GM19397 (cell line): ENCODE measurements around the gene STX7.
"Not testable (repeated sequence)": the region's sequence is repeated elsewhere in the genome, so short reads cannot be mapped to it uniquely, and the experiment has no call there.

Experiments
- ATAC-seq: cut with Tn5 transposase; IDR thresholded peaks from one replicate; pipeline ENCODE4 v1.9.1; 2021; ENCODE audit warnings: mild to moderate bottlenecking, moderate library complexity; ENCODE audit not compliant: unreplicated experiment

The STX7 gene, protein sequence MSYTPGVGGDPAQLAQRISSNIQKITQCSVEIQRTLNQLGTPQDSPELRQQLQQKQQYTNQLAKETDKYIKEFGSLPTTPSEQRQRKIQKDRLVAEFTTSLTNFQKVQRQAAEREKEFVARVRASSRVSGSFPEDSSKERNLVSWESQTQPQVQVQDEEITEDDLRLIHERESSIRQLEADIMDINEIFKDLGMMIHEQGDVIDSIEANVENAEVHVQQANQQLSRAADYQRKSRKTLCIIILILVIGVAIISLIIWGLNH

DNA sequence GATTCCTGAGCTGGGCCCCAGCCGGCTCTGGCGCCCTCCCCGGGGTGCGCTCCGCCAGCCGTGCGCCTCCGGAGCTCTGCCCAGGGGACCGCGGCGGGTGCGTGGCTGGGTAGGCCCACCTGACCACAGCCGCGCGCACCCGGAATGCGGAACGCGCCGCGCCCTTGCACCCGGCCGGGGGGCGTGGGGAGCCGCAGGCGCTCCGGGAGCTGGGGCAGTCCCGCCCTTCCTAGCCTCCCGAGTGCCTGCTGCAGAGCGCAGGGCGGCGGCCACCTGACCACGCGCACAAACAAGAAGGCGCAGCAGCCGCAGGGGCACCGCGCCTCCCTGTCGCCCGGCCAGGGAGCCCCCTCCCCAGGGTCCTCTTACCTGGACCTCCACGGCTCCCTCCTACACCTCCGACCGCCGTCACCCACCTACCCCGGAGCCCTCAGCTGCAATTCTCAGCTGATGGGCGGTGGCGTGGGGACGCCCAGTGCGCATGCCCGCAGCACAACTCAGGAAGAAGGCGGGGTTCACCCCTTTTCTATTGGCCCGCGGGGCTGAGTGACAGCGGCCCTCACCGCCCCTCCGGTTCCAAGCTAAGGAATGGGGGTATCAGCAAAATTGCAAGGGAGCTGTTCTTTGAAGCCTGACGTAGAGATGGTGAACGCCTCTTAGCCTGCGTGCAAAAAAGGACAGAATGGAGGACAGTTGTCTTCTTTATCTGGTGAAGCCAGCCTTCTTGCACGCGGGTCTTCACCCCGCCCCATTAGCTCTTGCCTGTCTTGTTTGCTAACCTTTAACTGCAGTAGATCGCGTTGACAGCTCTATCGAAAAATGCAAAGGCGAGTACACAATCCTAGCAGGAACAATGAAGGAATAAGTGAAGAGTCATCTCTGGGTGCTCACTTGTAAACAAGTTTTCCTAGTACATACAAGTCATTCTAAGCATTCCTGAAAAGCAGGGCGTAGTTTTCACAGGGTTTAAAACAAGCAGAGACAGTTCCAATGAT is at the start of gene STX7:
Gene STX7 (minus strand): TSS at position 479 of the 995 bp plus-strand sequence. CDS start 9,586 bp downstream, outside the sequence.
- peak; percentile 93 for ATAC-seq

GRCh38 chr6:132560087-132560486 is 47.2 kb upstream of the STX7 start:
- ATAC-seq, result not testable (repeated sequence)

- no peak for ATAC-seq
Observed at GRCh38 chr6:132552372-132552771, 39.5 kb upstream of the STX7 start, which contains the start of gene TAAR8. TAAR8 (plus strand) TSS chr6:132552672; CDS start chr6:132552693, 21 bp downstream.

DNA sequence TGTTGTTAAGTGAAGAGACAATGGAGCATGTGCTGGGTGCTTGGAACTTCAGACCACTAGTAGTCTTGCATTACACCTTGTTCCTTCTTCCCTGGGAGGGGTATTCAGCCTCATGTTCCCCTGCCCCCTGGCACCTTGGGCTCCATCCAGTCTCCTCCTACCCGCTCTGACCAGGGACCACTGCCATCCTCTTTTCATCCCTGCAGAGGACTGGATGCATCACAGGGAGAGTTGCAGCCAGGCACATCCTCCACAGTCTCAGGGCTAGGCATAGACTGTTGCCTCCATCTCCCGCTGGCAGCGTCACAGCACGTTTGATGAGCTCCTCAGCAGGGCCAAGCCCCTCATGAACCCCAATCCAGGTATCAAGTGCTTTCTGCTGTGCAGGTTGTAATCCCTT is 38.3 kb upstream of the STX7 start:
- no peak for ATAC-seq

DNA sequence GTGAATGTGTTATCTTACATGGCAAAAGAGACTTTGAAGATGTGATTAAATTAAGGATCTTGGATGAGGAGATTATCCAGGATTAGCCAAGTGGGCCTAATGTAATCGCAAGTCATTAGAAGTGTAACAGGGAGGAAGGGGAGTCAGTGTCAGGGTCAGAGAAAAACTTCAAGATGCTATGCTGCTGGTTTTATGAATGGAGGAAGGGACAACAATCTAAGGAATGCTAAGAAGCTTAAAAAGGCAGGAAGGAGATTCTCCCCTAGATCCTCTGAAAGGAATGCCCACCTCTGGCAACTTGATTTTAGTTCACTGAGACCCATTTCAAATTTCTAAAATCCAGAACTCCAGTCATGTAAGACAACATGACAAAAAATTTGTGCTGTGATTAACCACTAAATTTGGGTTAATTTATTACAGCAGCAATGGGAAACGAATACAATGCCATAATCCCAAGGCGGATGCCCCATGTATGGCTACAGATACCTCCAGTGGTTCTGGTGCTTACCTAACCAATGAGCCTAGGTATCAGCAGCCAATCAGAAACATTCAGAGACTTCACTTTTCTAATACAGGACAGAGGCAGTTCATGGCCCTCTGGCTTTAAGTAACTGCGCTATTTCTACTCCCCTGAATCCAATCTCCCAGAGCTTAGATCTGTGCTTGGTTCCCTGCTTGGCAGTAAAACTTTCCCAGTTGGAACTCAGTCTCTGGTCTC is 36.0 kb upstream of the STX7 start:
- ATAC-seq, result no peak

- no peak for ATAC-seq
Observed at GRCh38 chr6:132544826-132545225, 31.9 kb upstream of the STX7 start.

DNA sequence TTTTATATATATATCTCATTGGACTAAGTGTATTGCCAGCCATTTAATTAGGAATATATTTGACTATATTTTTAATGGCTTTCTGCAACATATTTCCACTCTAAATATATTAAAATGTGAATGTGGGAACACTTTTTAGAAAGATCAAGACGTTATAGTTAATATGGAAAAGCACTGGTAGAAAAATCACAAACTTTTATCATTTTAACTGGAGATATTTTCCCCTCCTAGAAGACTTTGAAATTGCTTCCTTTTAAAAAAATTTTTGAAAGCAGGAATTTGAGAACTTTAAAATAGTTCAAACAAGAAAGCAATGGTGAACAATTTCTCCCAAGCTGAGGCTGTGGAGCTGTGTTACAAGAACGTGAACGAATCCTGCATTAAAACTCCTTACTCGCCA is 25.1 kb upstream of the STX7 start, which contains the start of gene TAAR9:
Gene TAAR9 (plus strand): TSS at position 301 of the 400 bp plus-strand sequence. CDS start 13 bp downstream, at position 314.
- no peak for ATAC-seq

DNA sequence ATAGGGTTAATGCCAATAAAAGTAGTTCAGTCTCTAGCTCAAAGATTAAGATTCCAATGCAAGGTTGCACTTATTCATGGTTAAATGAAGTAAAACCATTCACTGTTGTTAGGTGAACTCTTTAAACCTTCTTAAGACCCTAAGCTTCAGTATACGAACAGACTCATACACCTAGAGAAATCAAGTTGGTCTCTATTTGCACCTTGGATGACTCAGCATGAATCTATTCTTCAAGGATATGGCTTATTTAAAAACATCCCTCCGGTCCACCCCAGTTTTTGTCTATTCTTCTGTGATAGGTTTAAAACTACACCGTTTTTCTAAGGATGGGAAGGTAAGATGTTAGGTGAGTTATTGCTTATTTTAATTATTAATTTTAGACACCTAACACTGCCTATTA is 24.2 kb upstream of the STX7 start:
- ATAC-seq, result no peak

DNA sequence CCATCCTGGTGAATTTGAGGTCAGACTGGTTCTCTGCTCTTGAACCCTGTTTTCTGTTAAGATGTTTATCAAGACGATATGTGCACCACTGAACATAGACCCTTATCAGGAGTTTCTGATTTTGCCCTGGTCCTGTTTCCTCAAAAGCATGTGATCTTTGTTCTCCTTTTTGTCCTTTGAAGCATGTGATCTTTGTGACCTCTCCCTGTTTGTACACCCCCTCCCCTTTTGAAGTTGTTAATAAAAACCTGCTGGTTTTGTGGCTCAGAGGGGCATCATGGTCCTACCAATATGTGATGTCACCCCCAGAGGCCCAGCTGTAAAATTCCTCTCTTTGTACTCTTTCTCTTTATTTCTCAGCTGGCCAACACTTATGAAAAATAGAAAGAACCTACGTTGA is 21.6 kb upstream of the STX7 start:
- not testable (repeated sequence) for ATAC-seq

DNA sequence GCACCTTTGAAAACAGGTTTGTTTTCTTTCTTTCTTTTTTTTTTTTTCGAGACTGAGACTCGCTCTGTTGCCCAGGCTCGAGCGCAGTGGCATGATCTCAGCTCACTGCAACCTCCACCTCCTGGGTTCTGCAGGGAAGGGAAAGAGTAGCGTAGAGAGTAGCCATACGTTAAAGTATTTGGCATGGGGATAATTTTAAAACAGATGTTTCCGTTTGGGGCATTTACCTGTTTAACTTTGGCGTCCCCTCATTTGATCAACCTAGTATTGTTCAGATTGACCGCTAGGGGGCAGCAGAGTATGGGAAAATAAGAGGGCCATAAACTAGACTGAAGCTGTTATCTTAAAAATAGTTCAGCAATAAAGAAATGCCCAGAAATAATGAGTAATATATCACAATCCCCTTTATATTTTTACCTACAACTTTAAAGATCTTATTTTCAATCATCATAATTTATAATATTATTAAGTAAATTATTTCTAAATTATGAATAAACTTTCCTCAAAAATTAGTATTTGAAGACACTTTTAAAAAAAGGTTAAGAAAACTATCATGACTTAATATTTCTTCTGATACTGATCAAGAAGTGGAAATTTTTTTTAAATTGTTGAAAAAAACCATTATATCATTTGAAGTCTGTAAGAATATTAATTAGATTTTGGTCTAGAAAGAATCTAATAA is 17.5 kb upstream of the STX7 start:
- ATAC-seq, result peak; percentile 82

DNA sequence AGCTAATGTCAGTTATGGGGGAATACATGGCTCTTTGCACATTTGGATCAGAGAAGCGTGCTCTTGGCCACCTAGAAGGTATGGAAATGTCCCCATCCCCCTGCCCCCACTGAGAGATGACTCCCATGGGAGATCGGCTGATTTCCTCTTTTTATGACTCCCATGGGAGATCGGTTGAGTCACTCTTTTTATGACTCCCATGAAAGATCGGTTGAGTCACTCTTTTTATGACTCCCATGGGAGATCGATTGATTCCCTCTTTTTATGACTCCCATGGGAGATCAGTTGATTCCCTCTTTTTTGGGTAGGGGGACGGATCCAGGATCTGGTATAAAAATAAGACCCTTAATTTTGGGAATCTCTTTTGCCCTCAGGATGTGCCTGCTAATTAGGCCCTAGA is 14.9 kb upstream of the STX7 start:
- no peak for ATAC-seq

DNA sequence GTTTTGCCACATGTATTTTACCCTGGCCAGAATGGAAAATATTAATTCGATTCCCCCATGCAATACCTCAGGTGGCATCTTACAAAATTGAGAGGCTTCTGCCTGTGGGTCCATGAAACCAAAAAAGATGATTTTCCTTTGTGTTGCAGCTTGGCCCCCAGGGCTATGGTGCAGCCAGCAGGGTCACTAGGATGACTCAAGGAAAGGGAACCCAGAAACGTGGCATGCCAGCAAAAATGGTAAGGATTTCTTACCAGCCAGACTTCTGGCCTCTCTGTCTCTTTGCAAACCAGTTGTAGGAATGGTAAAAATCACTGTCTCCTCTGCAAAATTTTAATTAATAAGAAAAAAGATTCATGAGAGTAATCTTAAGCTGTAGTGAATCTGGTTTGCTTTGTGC is 13.5 kb upstream of the STX7 start:
- no peak for ATAC-seq

DNA sequence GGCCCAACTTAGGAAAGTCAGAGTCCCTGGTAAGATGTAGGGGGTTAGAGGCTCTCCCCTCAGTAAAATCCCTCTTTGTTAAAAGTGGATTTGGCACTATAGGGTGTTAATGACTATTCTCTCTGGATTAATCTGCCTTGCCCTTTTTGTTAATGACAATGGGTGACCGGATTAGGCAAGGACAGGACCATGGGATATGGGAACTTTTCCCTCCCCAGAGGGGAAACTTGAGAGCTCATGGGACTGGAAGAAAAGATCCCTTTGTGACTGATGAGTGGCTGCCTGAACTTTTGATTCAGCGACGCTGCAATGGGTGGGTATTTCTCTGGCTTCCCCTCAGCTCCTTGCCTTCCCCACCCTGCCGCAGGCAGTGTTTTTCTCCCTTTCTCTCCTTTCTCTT is 12.9 kb upstream of the STX7 start:
- ATAC-seq, result no peak

DNA sequence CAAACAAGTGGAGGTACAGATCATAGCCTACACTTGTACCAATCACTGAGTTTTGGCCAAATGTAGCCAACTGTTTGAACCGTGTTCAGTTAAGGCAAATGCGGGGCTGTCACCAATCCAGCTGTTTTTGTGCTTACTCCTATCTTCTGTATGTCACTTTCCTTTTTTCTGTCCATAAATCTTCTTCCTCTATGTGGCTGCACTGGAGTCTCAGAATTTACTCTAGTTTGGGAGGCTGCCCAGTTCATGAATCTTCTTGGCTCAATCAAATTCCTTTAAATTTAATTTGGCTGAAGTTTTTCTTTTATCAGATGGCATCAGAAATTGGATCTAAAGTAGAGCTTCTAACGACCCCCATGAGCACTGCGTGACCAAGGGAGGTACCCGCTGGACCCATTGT is 11.7 kb upstream of the STX7 start:
- ATAC-seq, result no peak

DNA sequence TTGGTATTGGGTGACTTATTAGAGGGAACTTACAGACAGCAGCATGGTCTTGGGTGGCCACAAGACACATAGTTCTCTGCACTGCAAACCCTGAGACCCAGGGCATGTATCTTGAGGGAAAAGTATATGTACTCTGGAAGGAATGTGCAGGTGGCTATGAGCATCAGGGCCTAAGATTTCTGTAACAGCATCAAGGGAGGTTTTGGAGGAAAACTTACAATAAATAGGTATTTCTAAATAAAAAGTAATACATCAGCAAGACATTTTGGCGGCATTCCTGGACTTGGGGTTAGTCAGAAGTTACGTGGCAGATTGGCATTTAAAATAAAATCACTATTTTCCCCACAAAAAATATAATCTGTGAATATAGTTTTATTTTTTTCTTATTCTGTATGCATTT is 8.0 kb upstream of the STX7 start:
- no peak for ATAC-seq

DNA sequence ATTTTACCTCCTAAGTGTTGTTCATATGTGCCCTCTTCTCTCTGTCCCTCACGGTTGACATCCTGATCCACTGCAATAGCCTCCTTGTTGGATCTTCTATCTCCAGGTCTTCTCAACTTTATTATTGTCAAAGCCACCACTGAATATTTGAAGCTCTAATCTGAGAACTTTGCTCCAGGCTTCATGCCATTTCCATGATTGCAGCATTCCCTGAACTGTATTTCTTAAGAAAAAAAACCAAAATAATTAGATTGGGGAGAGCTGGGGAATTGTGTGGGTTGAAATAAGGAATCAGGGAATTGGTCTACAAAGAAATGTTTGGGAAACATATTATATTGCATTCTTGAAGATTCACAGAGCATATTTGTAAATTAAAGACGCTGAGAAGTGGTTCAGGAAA is 2.5 kb upstream of the STX7 start:
- ATAC-seq, result no peak

GRCh38 chr6:132513831-132514545 is 1.1 kb upstream of the STX7 start:
- no peak for ATAC-seq

GRCh38 chr6:132512342-132512637 is 626 bp downstream of the STX7 start:
- no peak for ATAC-seq

- no peak for ATAC-seq
Observed at GRCh38 chr6:132511831-132512220, 1.1 kb downstream of the STX7 start.

DNA sequence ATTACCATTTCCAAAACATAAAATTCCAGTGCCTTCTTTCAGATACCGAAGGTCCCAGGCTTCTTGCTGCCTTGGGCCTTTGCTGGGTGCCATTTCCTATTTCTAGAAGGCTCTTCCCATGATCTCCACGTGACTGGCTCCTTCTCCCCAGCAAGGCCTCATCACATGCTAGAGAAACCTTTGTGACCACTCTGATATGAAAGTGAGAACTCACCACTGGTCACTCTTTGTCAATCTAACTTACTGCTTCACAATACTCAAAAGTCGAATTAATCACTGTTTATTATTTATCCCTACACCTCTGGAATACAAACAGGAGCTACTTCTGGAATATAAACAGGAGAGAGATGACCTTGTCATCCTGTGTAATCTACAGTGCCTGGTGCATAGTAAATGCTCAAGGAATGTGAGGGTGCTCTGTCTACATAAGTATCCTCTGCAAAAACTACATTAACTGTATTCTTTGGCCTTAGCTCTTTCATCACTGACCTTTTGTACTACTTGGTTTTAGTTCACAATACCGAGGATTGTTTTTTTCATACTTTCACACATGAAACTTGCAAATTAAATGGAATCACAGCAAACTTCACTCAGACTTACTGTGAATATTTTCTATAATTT is 1.6 kb downstream of the STX7 start:
- no peak for ATAC-seq
